ENCODE data around the gene ZNF513.
"Not testable (repeated sequence)": the region's sequence is repeated elsewhere in the genome, so short reads cannot be mapped to it uniquely, and the experiment has no call there.

The ZNF513 gene

GRCh38 chr2:27353762-27354596 is 26.6 kb downstream of the ZNF513 start:
- peak overlapping the region; percentile 40 for H3K4me3 Mint-ChIP-seq
- no peaks in the 10 kb centered on the region for H3K27me3 Mint-ChIP-seq
- H3K27ac Mint-ChIP-seq = peak overlapping the region; percentile 34
- peaks cover 62% of the 10 kb centered on the region for H3K4me1 Mint-ChIP-seq (ENCODE audit: low read depth)
- H3K9me3 Mint-ChIP-seq (ENCODE audit: low read depth) = no peaks in the 10 kb centered on the region
- H3K36me3 Mint-ChIP-seq = peaks cover 2% of the 10 kb centered on the region

- H3K4me3 Mint-ChIP-seq, H3K27ac Mint-ChIP-seq, H3K27me3 Mint-ChIP-seq: not testable (repeated sequence)
These were observed 27.2 kb downstream of the ZNF513 start for GRCh38 chr2:27353386-27353761.

GRCh38 chr2:27351802-27352598 is 28.5 kb downstream of the ZNF513 start:
- no peaks in the 10 kb centered on the region for H3K9me3 Mint-ChIP-seq (ENCODE audit: low read depth)
- H3K27me3 Mint-ChIP-seq = no peaks in the 10 kb centered on the region
- H3K4me1 Mint-ChIP-seq (ENCODE audit: low read depth) = peaks cover 59% of the 10 kb centered on the region
- peaks cover 2% of the 10 kb centered on the region for H3K36me3 Mint-ChIP-seq
- peak overlapping the region; percentile 30 for H3K4me3 Mint-ChIP-seq
- peak overlapping the region; percentile 34 for H3K27ac Mint-ChIP-seq

More at GRCh38 chr2:27353386-27353761, 27.2 kb downstream of the ZNF513 start:
- peaks cover 59% of the 10 kb centered on the region for H3K4me1 Mint-ChIP-seq (ENCODE audit: low read depth)
- H3K36me3 Mint-ChIP-seq; H3K9me3 Mint-ChIP-seq (ENCODE audit: low read depth): not testable (repeated sequence)

GRCh38 chr2:27350106-27350693 is 30.3 kb downstream of the ZNF513 start:
- Mint-ChIP-seq H3K27me3 (no peaks in the 10 kb centered on the region), H3K36me3 (peaks cover 2% of the 10 kb centered on the region), H3K4me3 (peak overlapping the region; percentile 17), H3K27ac (no peak overlapping the region), H3K4me1 (ENCODE audit: low read depth) (peaks cover 55% of the 10 kb centered on the region), H3K9me3 (ENCODE audit: low read depth) (no peaks in the 10 kb centered on the region)

- Mint-ChIP-seq H3K4me3 (no peak overlapping the region), H3K4me1 (ENCODE audit: low read depth) (peaks cover 38% of the 10 kb centered on the region), H3K27me3 (no peaks in the 10 kb centered on the region), H3K9me3 (ENCODE audit: low read depth) (no peaks in the 10 kb centered on the region), H3K27ac (no peak overlapping the region), H3K36me3 (peaks cover 2% of the 10 kb centered on the region)
These were observed 32.9 kb downstream of the ZNF513 start for GRCh38 chr2:27347641-27348040.

GRCh38 chr2:27336173-27336572 is 44.4 kb downstream of the ZNF513 start:
- Mint-ChIP-seq H3K9me3 (ENCODE audit: low read depth) (no peaks in the 10 kb centered on the region), H3K4me1 (ENCODE audit: low read depth) (no peaks in the 10 kb centered on the region), H3K36me3 (peaks cover 3% of the 10 kb centered on the region), H3K27me3 (no peaks in the 10 kb centered on the region), H3K4me3 (no peak overlapping the region), H3K27ac (no peak overlapping the region)

- no peaks in the 10 kb centered on the region for H3K9me3 Mint-ChIP-seq (ENCODE audit: low read depth)
- no peaks in the 10 kb centered on the region for H3K4me1 Mint-ChIP-seq (ENCODE audit: low read depth)
- H3K27ac Mint-ChIP-seq = no peak overlapping the region
- peaks cover 3% of the 10 kb centered on the region for H3K36me3 Mint-ChIP-seq
- no peaks in the 10 kb centered on the region for H3K27me3 Mint-ChIP-seq
- H3K4me3 Mint-ChIP-seq = no peak overlapping the region
These were observed 45.2 kb downstream of the ZNF513 start for GRCh38 chr2:27335311-27335710.
